GM21737 (cell line): ENCODE data around the gene AGPAT4.

Experiments
- ATAC-seq: cut with Tn5 transposase; IDR thresholded peaks from one replicate; pipeline ENCODE4 v1.9.1; 2021; ENCODE audit warnings: mild to moderate bottlenecking, moderate library complexity; ENCODE audit not compliant: unreplicated experiment

Gene AGPAT4

DNA sequence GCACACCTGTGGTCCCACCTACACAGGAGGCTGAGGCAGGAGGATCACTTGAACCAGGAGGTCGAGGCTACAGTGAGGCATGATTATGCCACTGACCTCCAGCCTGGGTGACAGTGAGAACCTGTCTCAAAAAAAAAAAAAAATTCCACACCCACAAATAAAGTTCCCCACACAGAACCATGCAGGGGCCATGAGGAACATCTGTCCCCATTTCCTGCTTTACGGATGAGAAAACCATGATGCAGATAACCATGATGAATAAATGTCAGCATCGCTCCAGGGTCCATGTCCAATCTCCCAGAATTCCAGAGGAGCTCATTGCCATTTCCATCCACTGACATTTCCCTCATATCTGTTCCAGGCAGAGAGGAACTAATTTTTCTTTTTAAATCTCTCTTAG is 16.9 kb upstream of the AGPAT4 start:
- ATAC-seq: no peak

GRCh38 chr6:161284653-161285052 is 10.8 kb upstream of the AGPAT4 start:
- ATAC-seq: no peak

DNA sequence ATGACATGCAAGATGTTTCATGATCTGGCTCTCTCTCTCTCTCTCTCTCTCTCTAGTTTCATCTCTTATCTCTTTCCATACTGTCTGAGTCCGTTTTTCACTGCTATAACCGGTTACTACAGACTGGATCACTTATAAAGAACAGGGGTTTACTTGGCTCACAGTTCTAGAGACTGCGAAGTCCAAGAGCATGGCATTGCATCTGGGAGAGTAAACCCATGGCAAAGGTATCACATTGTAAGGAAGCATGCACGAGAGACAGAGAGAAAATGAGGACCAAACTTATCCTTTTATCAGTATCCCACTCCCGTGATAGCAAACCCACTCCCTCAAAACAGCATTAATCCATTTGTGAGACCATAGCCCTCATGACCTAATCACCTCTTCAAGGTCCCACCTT is 7.2 kb upstream of the AGPAT4 start:
- no peak for ATAC-seq

DNA sequence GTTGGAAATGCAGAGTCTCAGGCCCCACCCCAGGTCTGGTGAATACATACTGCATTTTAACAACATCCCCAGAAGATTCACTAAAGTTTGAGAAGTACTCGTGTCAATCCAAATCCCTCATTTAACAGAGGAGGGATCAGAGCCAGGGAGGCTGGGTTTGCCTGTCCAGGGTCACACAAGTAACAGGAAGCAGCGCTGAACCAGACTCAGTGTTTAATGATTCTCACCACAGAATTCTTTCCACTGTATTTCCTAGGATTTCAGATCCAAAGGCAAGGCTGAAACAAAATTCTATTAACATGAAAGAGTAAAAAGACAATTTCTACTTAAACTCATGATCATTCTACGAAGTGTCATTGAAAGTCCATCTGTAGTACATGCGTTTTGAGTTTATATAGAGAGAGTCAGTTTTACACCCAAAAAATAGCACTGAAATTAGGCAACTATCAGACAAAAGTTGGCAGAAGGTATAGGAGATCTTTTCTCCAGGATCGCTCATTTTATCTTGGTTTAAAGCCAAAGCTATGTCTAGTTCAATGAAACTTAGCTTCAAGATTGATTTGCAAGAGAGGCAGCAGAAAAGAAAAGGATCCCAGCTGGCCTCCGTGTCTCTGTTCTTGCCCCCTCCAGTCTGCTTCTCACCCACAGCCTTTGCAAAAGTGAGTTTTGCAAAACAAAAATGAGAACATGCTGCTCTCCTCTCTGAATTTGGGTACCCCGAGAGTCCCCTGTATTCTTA is 6.0 kb upstream of the AGPAT4 start:
- no peak for ATAC-seq

DNA sequence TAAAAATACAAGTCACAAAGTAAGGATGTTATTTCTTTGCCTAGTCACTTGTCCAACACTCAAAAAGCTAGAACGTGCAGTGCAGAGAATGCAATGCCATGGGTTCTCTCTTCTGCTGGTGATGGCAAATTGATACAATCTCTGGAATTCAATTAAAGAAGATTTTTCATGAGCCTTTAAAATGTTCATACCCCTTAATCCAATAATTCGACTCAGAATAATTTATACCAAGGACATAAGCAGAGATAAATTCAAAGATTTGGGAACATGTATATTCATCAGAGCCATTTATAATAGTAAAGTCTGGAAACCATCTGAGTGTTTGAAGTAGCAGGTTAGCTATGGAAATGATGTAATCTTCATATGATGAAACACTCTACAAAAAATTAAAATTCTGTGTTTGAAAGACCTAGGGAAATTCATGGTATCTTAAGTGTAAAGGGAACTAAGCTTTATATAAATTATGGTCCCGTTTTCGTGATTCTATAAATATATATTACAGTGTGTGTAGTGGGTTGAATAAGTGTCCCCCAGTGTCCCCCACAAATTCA is 2.8 kb upstream of the AGPAT4 start:
- no peak for ATAC-seq

DNA sequence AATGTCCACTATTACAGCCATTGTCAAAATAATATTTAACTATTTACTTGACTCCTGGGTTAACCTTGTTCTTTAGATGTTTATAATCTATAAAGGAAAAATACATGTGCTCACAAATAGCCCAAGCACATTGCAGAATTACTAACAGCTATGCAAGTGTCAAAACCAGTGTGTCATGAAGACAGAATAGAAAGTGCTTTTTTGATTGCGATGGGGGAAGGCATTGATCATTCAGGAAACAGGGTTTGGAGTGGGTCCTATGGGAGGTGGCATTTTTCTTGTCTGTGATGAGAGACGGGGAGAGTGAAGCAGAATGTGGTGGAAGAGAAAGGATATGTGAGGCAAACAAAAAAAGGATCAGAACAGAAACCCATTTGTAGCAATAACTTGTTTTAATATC is 1.0 kb upstream of the AGPAT4 start:
- ATAC-seq: no peak

DNA sequence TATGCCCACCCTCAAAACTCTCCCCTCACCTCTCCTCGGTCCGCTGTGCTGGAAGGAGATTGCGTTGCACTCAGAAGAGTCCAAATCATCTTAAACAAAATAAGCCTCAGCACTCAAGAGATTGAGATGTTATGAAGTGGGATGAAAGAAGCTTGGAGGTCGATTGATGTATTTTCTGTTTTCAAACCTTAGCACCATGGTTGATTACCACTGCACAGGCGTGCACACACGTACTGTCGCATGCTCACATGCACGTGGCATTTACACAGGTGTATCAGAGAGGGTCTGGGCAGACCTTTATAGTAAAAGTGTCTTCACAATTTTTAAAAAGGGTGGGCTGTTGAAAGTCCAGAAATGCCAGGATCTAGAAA is 612 bp upstream of the AGPAT4 start:
- no peak for ATAC-seq

GRCh38 chr6:161273274-161273751 is 548 bp downstream of the AGPAT4 start:
- ATAC-seq: no peak

- no peak for ATAC-seq
Measured at GRCh38 chr6:161272635-161273273, 1.1 kb downstream of the AGPAT4 start.

DNA sequence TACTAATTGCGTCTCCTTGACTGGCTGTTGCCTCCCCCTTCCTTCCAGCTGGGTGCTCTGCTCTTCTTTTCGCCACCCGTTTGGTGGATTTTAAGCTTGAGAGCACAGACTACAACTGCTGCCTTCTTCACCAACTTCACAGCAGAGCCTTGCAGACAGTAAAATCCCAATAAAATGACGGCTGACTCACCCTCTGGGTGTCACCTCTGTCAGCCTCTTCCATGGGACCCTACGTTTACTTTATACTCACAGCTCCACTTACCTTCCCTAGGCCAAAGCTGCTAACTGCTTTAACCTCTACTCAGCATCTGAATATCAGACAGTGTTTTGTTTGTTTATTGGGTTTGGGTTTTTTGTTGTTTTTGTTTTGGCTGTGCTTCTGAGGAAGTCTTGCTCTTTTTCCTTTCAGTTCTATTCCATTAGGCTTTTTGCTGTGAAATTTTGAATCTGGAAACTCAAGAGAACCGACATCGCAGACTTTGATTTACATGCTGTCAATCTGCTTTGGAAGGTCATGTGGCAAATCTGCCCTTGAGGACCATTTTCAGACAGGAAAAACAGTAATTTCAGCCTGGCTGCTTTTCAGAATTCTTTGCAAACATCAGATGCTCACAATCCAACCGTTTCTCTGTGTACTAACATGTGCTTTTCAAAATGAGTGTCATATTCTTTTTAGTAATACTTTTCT is 2.4 kb downstream of the AGPAT4 start:
- no peak for ATAC-seq

DNA sequence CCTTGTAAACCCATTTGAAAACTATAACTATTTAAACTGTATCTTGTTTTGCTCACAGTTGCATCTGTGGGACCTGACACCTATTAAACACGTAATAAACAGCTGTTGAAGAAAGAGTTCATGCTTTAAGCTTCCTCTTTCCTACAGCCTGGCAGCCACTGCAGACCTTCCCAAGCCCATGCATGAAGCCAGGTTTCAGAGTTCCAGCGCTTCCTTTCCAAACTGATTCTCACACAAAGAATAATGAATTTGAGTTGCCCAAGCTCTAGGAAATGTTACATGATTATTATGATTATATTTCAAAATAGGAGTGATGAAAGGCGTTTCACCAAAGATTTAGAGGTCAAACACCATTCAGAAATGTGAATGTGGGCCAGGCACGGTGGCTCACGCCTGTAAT is 3.7 kb downstream of the AGPAT4 start:
- no peak for ATAC-seq

- no peak for ATAC-seq
Measured at GRCh38 chr6:161269310-161269709, 4.6 kb downstream of the AGPAT4 start.

- no peak for ATAC-seq
Measured at GRCh38 chr6:161268531-161269210, 5.2 kb downstream of the AGPAT4 start.

DNA sequence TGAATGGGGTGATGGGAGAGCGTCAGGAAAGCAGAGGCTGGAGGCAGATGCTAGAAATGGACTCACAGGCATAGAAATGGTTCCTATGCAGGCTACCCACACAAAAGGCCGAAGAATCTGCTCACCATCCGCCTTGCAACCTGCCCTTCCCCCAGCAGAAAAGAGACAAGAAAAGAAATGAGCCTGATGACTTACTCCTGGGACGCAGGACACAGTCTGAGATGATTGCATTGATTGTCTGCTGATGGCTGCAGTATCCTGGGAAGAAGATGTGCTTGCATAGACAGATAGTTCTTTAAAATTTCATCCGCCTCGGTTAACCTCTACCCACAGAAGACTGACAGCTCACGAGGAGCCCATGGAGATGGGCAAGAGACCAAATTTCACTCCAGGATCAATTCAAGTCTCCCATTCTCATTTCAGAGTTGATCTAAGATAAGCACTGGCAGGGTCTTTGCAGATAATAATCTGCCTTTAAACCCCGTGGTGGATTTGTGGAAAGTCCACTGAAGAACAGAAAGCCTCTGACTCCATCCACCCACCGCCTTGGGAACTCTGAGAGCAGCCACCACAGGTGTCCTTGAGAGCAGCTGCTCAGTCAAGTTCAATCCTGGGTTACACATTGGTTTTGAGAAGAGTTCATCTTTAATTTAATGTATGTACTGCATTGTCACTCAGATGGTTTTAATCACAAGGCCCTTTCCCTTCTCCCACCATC is 7.2 kb downstream of the AGPAT4 start:
- no peak for ATAC-seq

DNA sequence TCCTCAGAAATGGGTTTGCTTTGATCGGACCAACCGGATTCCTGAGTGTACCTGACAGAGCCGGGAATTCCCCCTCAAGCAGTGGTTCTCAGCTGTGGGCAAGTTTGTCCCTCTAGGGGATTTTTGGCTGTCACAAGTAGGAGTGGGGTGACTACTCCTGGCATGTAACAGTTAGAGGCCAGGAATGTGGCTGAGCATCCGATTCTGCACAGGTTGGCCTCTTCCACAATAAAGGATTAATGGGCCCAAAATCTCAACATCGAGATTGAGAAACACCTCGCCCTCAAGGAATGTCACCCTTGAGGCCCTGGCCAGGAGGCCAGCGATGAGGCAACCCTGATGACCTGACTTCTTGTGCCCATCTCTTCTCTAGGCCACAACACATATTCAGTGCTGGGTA is 7.9 kb downstream of the AGPAT4 start:
- no peak for ATAC-seq

DNA sequence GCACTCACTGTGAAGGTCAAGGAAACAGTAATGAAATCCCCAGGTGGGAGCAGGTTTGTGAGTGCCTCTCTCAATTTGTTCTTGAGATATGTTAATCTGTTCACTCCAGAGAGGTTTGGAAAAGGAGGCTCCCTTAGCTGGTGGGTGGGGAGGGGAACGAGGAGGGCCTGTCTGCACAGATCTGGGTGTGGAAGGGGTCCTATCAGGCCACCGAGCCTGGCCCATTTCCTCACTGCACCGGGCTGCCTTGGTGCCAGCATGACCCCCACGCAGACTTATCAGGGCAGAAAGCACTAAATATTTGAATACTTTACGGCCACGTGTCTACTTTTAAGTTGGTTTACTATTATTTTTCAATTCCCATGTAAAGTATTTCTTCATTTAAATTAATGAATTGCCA is 8.3 kb downstream of the AGPAT4 start:
- ATAC-seq: no peak

DNA sequence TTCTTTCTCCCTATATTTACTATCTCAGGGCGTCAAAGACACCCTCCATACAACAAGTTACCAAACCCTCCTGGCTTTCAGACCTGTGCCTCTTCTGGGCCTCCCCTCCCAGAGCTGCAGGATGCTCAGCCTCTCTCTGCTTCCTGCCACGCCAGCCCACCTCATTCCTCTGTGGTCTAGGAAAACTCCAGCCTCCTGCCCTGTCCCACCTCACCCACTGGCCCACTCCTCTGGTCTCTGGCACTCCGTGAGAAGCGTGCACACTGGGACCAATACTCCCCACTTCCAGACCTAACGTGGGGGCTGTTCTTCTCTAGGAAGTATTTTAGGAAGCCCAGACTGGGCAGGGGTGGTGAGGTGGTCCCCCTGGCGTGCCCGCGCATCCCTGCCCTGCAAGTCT is 9.7 kb downstream of the AGPAT4 start:
- no peak for ATAC-seq

- no peak for ATAC-seq
Measured at GRCh38 chr6:161261816-161262215, 12.0 kb downstream of the AGPAT4 start.

DNA sequence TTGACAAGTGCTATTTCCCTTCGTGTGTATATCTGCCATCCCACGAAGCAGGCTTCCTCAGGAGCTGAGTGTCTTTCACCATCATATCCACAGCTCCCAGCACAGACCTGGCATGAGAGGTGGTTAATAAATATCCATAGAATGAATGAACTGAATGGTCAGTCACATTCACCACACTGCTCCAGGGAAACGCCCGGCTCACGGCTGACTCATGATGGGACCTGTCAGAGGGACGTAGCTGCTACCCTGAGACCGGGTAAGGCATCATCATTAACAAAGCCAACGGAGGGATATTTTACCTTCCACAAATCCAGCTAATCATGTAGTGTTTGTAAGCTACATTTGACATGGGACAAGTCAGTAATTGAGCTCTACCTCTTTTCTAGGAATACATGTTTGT is 12.5 kb downstream of the AGPAT4 start:
- ATAC-seq: no peak

GRCh38 chr6:161259302-161259701 is 14.6 kb downstream of the AGPAT4 start:
- ATAC-seq: no peak
